Measurements from ENCODE around the gene DLGAP1.
A peak's percentile ranks its signal among the peaks of the same experiment; 100 is the strongest.

- TF ChIP-seq POLR2A (IDR thresholded peaks at IDR 0.05; ENCODE audit: borderline replicate concordance, extremely low read depth, insufficient read depth, insufficient read length) (no peak), POLR2AphosphoS5 (IDR thresholded peaks at IDR 0.05; ENCODE audit: low read depth, low read length) (peak; percentile 80), CTCF (IDR thresholded peaks at IDR 0.05 in 2 of 3, conservative IDR thresholded peaks at IDR 0.05 in 1 of 3; ENCODE audit: borderline replicate concordance in 1 of 3, insufficient read depth in 1 of 3, low read depth in 2 of 3, low read length in 2 of 3) (no peak), ZBTB33 (IDR thresholded peaks at IDR 0.05; ENCODE audit: extremely low read depth, insufficient replicate concordance, low read length) (no peak), ZNF274 (IDR thresholded peaks at IDR 0.05; ENCODE audit: low read depth, low read length) (no peak), REST (IDR thresholded peaks at IDR 0.05; ENCODE audit: low read depth) (no peak), JUND (IDR thresholded peaks at IDR 0.05) (no peak), YY1 (IDR thresholded peaks at IDR 0.05; ENCODE audit: extremely low read depth, insufficient replicate concordance, low read depth, low read length) (no peak), MAX (IDR thresholded peaks at IDR 0.05) (no peak)
Measured at GRCh38 chr18:3603421-3604234, 851.5 kb downstream of the DLGAP1 start.

Measured in HCT116 (cell line).